GM18867 (cell line): ENCODE data around the gene BCL11B.

Experiments
- ATAC-seq: cut with Tn5 transposase; IDR thresholded peaks from one replicate; pipeline ENCODE4 v1.9.1; 2021; ENCODE audit warnings: mild to moderate bottlenecking, moderate library complexity; ENCODE audit not compliant: unreplicated experiment

BCL11B gene

DNA sequence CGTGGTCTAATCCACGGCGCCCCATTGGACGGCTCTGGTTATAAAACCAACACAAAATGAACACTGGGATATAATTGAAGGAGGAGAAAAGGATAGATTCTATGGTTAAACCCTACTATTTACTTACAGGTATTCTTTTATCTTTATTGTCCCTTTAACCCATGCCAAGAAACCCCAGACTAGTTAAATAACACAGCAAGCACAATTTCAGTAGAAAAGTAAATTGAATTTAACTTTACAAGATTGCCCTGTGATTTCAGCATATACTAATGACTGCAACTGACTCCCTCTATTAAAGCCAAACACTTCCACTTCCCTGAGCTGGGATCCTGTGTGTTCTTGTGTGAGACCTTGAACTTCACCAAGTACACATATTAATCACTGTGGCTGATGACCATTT, 45.3 kb downstream of the BCL11B start:
- ATAC-seq, result no peak

DNA sequence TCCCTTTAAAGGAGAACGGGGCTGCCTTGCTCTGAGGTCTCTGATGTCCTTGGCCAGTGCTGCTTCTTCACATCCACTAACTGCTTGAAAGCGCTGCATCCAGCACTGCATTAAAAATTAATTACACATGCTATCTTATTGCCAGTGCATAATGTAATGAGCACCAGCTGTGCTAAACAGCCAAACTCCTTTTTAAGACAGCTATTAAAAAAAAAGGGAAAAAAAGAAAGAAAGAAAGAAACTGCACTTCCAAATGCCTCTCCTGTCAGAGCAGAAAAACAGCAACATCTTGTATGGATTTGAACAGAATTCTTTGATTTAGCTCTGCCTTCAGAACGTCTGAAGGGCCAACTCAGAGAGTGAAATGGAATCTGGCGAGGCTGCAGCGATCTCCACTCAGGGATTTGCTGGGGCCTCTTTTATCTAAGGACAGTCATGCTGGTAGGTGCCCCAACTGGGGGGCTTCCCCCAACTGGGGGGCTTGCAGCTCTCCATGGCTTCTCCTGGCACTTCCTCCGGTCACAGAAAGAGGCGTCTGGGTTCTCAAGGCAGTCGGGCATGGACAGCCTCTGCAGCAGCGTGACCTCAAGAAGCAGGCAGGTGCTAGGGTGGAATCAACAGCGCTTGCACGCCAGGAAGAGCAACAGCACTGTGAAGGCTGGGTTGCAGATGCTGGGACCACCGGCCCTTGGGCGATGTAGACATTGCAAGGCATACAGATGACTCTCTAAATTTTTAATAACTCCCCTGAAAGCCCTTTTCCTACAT, 46.4 kb downstream of the BCL11B start:
- ATAC-seq, result no peak

DNA sequence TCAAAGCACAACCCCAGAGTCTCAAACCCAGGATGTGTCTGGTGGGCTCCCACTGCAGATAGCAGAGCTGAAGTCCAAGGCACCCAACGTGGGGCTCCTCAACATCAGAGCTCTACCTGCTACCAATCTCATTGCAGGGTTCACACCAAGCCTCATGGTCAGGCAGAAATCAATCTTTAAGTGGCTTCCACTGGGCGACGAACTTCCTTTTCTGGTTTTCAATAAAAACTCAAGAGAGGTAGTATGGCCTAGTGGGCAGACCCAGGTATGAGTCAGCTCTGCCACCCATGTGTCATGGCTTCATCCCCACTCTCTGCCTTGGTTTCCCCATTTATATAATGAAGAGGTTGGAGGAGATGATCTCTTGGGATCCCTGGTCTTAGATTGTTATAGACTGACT, 47.0 kb downstream of the BCL11B start:
- ATAC-seq, result no peak

DNA sequence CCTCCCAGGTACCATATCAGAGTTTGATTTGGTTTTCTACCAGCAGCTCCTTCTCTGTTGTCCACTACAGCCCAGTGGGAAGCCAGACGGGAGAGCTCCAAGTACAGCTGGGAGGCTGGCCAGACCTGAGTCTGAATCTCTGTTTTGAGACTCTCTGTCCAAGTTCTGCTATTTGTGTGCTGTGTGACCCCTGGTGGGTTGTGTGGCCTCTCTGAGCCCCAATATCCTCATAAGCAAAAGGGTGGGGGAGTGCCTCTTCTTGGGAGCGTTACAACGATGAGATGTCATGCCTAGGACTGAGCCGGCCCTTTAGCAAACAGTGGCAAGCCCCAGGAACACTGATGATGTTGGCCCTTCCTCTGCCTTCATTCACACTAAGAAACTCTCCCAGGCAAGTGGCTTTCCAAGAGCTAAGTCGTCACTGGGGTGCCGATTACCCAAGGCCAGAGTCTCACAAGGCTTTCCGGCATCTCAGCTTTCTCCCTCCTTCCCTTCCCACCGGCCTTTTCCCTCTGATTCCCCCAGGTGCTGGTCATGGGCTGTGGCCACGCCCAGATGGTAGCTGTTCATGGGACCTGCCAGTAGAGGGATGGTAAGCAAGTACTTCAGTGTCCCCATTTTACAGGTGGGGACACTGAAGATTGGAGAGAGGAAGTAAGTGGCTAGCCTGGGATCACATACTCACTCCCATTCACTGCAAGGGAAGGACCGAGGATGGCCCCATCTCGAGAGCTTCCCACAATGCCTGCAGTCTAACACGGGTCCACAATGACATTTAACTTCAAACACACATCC, 47.7 kb downstream of the BCL11B start:
- no peak for ATAC-seq

DNA sequence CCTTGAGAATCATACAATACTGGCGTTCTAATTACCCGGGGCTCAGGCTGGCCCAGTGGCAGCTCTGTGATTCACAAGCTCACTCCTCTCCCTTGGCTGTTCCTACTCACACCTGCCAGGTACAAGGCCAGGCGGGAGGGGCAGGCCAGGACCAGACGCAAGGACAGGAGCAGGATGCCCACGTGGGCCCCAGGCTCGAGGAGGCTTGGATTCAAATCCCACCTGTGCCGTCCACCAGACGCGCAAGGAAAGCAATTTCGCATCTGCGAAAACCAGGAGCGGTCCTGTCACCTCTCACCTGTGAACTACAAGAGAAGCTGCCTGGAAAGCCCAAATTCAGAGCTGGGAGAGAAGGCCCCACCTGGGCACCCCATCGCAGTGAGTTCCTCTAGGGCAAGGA, 50.6 kb downstream of the BCL11B start:
- no peak for ATAC-seq

DNA sequence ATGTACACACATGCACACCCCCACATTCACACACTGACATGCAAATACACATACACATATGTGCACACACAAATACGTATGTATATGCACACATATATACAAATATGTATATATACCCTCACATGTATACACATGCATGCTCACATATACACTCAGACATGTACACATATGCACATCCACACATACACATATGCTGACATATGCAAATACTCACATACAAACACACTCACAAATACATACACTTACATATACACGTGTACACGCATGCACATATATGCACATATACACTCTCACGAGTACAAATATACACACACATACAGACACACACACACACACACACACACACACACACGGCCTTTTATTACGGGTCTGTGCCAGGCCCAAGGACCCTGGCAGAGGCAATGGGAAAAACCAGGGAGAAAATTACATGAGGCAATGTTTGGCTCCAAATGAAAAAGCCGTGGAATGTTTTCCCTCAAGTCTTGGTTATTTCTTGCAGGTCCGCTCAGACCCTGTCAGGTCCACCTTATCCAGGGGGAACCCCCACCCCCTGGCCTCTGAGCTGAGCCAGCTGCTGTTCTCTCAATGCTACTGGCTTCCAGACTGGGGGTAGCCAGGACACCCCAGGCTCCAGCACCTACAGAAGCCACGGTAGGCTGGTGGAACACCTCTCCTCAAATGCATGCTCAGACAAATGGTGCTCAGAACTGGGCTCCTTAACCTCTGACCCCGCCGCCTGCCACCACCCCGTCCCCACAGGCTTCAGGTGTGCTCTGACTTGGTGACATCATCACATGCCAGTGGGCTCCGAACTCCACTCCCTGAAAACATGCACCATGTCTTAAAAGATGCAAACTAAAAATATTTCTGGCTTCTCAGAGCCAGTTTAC, 54.7 kb downstream of the BCL11B start:
- ATAC-seq, result no peak

DNA sequence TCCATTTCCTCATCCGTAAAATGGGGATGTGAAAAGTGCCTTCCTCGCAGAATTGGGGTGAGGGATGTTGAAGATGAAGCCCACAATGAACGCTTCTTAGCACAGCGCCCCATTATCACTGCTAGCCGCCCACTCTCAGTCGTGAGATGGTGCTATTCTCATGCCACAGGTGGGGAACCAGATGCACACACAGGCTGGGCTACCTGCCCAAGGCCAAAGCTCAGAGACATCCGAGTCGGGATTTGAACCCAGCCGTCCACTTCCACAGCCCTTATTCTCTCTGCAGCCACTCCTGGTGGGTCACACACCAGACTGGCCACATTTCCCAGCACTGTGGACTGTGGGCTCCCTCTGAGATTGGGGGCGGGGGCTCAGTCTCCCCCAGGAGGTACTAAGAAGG, 55.8 kb downstream of the BCL11B start:
- ATAC-seq, result no peak

DNA sequence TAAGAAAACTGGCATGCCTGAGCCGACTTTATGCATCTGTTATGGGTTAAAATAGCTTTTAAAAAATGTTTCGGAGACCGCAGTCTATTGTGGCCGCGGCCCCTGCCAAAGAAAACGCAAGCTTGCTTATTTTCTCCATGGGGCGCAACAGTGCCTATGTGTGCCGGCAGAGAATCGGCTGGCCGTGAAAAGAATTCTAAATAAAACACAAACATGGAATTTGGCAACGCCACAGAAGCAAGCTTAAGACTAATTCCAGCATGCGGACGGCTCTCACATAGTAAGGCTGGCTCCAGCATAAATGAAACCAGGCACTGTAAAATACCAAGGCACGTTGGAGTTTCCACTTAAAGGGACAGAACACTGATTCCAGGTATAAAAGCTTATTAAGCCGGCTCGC, 56.7 kb downstream of the BCL11B start:
- no peak for ATAC-seq

DNA sequence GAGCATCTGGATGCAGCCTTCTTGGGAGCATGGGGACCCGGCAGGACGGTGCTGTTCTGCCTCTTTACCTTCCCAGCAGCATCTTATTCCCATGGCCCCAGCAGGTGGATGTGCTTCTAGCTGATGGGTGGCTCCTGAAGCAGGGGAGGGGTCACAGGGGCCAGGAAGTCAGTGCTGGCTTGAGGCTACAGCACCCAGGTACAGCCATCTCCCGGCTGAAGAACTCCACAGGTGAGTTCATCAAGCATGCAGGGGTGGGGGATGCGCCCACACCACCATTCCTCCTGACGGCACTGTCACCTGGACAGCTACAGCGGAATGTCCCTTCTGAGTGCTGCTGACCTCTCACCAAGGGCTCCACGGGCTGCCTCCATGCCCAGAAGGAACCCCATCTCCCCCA, 57.3 kb downstream of the BCL11B start:
- ATAC-seq, result no peak

DNA sequence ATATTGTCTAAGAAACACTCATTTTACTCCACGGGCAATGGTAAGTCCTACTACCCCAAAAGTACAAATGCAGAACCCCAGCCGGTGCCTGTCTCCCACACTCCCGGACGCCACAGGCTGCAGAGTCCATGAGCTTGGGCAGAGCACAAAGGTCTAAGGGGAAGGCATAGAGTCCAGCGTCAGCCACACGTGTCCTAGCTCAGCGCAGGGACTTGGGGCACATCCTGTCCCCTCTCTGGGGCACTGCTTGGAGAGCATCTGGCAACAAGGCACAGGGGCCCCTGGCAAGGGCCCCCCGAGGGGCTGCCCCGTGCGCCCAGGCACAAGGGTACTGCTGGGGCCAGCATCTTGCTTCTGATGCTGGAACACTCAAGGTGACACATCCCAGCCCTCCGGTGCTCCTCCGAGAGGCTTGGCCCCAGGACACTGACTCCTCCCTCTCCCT, 58.4 kb downstream of the BCL11B start:
- no peak for ATAC-seq

DNA sequence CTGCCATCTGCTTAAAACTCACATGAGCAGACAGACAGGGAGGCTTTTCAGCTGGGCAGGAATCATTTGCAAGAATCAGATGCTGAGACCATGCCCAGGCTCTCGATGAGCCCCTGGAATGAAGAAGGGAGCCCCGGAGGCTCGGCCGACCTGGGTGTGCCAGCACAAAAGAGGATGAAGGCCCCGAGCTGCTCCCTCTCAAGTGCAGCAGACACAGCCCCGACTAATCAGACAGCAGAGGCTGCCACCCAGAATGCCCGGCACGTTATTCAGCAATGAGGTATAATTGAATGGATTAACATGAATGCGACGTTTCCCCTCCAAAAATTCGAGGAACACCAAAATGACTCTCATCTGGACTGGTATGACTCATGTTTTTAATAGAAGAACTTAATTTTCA, 58.9 kb downstream of the BCL11B start:
- no peak for ATAC-seq

DNA sequence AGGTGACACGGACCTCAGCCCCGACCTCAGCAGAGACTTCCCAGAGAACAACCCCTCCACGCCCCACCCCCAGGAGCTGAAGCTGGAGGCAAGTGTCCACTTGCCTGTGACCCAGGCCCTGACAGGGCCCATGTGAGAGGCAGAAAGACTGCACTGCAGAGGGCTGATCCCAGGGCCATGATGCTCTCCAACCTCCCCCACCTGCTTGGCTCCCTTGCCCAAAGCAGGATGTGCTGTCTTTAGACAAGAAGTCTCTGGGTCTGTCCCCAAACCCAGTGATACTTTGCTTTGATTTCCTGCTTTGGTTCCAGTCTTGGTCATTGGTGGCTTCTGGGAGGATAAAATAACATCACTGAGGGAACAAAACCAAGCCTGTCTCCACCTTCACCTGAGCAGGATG, 59.4 kb downstream of the BCL11B start:
- no peak for ATAC-seq

DNA sequence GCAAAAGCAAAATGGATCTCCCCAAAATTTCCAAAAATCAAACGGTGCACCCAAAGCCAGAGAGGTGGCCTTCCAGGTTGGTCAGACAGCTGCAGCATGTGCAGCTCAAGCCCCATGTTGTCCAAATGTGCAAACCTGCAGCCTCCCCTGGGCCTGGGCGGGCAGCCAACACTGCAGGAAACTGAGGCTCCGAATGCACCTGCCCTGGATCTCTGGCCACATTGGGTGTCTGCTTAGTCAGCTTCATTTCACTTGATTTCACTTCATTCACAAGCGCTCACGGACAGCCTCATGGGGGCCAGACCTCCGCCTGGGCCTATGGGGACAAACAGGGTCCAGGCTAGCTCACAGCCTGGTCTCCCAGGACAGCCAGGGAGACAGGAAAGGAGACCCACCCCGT, 59.8 kb downstream of the BCL11B start:
- ATAC-seq, result no peak

DNA sequence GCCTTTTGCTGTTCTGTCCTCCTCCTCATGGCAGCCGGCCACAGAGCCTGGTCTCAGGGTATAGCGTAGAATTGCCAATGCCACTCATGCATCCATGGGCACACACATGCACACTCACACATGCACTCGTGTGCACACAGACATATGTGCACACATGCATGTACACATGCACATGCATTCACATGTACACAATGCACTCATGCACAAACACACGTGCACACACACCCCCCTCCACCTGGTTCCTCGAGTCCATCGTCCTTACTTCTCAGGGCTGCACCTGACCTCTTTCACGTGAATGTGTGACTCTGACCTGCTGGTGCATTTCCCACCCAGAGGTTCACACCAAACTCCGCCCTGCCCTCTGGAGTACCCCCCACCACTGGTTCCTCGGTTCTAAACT, 60.6 kb downstream of the BCL11B start:
- no peak for ATAC-seq

DNA sequence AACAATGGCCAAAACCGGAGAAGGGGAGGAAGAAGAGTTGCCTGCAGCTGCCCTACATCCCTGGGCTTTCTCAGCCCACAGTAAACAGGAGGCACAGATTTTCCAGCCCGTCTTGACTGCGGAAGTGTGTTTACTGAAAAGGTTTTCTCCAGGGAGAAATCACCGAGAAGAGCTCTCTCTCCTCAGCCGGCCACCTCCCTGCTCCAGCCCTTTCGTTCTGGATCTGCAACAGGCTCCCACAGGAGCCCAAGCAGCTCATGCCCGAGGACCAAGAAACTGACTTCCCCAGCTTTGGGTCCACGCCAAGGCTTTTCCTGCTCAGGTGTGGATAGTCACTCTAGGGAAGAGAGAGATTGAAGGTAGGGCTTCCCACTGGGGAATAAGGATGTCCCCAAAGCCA, 61.7 kb downstream of the BCL11B start:
- ATAC-seq, result no peak

DNA sequence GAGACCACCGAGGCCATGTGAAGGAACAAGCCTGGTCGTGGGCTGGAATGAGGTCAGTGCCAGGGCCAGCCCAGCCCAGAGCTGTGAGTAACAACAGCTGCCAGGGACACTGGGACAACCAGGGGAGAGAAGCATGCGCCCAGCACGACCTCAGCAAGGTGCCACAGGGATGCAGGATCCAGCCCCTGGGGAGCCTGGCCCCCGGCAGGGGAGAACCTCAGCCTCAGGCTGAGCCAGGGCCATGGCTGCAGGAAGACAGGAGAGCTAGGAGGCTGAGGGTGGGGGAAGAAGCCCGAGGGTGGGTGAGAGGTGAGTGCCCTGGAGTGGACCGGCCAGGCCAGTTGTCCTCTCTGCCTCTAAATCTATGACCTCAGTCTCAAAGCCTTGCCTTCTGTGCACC, 62.6 kb downstream of the BCL11B start:
- ATAC-seq, result no peak

DNA sequence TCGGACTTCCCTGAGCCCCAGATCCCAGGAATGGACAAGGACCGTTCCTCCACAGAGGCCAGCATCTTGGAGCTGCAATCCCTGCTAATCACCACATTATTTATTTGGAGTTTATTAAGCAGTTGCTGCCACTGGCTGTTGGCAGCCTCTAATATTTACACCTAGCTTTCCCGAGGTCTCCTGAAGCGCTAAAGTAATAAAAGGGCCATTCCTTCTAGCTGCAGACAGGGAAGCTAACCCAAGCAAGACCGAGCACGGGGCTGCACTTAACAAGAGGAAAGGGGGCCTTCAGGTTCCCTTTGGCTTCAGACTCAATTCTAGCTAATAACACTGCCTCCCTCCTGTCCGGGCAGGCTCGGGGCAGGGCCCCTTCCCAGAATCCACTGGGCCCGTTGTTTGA, 63.7 kb downstream of the BCL11B start:
- no peak for ATAC-seq

DNA sequence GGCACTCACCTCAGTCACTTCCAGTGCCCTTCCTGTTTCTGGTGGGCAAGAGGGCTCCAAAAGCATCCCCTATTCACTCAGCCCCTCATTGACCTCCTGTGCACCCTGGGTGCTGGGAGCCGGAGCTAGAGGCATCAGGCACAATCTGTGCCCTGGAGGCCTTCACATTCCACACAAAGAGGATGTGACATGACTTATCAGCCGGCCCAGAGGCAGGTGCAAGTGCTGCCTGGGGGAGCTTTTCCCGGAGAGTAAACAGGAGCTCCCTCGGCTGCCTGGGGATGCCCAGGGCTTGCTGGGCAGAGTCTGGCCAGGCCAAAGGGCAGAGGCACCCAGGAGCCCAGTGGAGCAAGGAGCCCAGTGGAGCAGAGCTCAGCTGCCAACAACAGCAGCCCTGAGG, 64.5 kb downstream of the BCL11B start:
- ATAC-seq, result no peak

DNA sequence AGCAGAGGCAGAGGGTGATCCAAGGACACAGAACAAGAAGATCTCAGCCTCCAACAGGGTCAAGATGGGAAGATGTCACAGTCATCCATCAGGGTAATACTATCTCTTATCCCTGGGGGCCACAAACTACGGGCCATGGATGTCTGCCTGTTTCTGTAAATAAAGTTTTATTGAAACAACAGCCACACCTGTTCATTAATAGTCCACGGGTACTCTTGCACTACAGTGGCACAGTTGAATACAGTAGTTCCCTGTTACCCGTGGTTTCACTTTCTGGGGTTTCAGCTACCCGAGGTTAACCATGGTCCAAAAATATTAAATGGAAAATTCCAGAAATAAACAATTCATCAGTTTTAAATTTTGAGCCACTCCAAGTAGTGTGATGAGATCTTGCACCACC, 65.9 kb downstream of the BCL11B start:
- ATAC-seq, result no peak

DNA sequence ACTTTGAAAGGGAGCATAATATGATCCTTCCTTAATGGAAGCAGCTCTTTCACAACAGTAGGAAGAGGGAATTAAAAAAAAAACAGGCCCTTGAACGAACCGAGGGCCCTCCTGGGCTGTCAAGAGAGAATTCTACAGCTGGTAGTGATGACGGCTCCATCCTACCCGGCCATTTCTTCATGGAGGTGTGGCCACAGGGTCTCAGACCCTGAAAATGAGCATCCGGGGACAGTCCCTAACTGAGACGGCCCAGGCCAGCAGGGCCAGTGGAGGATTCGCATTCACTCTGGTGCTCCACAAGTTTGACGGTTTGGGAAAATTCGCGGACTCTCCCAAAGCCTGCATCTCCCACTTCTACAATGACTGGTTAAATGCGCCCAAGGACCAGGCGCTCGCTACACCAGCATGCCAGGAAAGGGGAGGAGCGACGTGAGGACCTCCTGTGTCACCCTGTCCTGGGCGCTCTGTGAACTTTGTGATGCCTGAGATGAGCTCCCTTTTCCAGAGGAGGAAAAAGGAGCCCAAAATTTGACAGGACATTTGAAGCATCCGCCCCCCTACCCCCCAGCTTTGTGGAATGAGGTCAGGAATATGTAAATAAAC, 66.8 kb downstream of the BCL11B start:
- ATAC-seq, result no peak

DNA sequence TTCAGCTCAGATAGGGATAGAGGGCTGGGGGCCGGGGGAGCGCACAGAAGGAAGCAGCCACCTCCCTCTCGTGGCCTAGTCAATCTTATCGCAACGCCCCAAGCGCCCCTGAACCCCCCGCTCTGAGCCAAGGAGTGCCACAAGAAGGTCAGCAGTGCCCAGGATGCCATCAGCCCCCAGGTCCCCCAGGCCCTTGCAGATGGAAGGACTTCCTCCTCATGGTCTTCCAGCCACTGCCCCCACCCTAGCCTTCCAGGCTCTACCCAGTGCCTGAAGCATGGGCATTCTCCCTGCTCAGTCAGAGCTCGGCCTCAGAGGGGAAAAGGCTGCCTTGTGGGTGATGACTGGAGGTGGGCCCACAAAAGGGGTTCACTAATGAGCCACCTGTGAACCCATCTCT, 68.2 kb downstream of the BCL11B start:
- no peak for ATAC-seq
